ENCODE data around the gene OTOS. TPM values are rescaled to one million over a fixed set of nuclear protein-coding genes. Genes with fewer than 3 reads are reported as not detected.
A peak's percentile ranks its signal among the peaks of the same experiment; 100 is the strongest.

OTOS gene
- total RNA-seq, 1 experiment from 2014 or later, result not detected

DNA sequence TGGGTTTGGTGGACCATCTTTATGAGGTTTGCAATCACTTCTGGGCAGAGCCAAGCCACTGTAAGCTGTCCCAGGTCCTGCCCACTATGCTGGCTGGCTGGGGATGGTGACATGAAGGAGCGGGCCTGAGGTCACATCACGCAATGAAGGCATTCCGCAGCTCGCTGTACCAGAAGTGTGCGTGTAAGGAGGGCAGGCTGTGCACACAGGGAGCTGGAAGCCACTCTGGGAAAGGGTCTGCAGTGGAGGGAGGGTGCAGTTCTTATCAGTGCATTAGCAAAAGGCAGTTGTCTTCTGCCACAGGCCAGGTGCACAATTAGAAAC, 16.7 kb upstream of the OTOS start:
- no peaks in the 10 kb centered on the region for H3K9me3 ChIP-seq (ENCODE audit: control insufficient read depth, insufficient read depth, low read depth, low read length)
- ATAC-seq (peak; percentile 50), DNase-seq (ENCODE audit: low read depth, low spot score) (no peak)
- TF ChIP-seq, protein P1, sequence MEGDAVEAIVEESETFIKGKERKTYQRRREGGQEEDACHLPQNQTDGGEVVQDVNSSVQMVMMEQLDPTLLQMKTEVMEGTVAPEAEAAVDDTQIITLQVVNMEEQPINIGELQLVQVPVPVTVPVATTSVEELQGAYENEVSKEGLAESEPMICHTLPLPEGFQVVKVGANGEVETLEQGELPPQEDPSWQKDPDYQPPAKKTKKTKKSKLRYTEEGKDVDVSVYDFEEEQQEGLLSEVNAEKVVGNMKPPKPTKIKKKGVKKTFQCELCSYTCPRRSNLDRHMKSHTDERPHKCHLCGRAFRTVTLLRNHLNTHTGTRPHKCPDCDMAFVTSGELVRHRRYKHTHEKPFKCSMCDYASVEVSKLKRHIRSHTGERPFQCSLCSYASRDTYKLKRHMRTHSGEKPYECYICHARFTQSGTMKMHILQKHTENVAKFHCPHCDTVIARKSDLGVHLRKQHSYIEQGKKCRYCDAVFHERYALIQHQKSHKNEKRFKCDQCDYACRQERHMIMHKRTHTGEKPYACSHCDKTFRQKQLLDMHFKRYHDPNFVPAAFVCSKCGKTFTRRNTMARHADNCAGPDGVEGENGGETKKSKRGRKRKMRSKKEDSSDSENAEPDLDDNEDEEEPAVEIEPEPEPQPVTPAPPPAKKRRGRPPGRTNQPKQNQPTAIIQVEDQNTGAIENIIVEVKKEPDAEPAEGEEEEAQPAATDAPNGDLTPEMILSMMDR (IDR thresholded peaks at IDR 0.05), result no peak
- TF ChIP-seq POLR2AphosphoS5 (IDR thresholded peaks at IDR 0.05; ENCODE audit: low read depth, low read length) (no peak), TCF7L2 (IDR thresholded peaks at IDR 0.05; ENCODE audit: low read depth, low read length) (no peak), SIN3A (IDR thresholded peaks at IDR 0.05; ENCODE audit: borderline replicate concordance, insufficient read depth, low read depth, low read length) (no peak)
- TF ChIP-seq, protein P2, sequence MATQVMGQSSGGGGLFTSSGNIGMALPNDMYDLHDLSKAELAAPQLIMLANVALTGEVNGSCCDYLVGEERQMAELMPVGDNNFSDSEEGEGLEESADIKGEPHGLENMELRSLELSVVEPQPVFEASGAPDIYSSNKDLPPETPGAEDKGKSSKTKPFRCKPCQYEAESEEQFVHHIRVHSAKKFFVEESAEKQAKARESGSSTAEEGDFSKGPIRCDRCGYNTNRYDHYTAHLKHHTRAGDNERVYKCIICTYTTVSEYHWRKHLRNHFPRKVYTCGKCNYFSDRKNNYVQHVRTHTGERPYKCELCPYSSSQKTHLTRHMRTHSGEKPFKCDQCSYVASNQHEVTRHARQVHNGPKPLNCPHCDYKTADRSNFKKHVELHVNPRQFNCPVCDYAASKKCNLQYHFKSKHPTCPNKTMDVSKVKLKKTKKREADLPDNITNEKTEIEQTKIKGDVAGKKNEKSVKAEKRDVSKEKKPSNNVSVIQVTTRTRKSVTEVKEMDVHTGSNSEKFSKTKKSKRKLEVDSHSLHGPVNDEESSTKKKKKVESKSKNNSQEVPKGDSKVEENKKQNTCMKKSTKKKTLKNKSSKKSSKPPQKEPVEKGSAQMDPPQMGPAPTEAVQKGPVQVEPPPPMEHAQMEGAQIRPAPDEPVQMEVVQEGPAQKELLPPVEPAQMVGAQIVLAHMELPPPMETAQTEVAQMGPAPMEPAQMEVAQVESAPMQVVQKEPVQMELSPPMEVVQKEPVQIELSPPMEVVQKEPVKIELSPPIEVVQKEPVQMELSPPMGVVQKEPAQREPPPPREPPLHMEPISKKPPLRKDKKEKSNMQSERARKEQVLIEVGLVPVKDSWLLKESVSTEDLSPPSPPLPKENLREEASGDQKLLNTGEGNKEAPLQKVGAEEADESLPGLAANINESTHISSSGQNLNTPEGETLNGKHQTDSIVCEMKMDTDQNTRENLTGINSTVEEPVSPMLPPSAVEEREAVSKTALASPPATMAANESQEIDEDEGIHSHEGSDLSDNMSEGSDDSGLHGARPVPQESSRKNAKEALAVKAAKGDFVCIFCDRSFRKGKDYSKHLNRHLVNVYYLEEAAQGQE (IDR thresholded peaks at IDR 0.05; ENCODE audit: insufficient read depth in 1 of 2, low read depth in 2 of 2, low read length in 1 of 2), result no peak
- CTCF ChIA-PET, result no interaction called here
- H3K4me1 ChIP-seq (ENCODE audit: control insufficient read depth, insufficient read depth, low read length), result no peaks in the 10 kb centered on the region
- intact Hi-C loops (cut with micrococcal nuclease; ENCODE audit: unreplicated experiment) (no loop called here), in situ Hi-C loops (cut with HindIII; ENCODE audit: low pct_unique_long_range_greater_than_20kb, low sequenced_read_pairs) (no loop called here)
- no peak overlapping the region for H3K27ac ChIP-seq (ENCODE audit: low read length)
- no peak overlapping the region for H3K4me3 ChIP-seq (ENCODE audit: low read depth in 2 of 2, low read length in 2 of 2)
- no peaks in the 10 kb centered on the region for H3K36me3 ChIP-seq (ENCODE audit: control insufficient read depth, insufficient read depth, low read length)
- peaks cover 7% of the 10 kb centered on the region for H3K27me3 ChIP-seq (ENCODE audit: control insufficient read depth, insufficient read depth, low read length)
- no TSS peak for BruUV-seq (replicated peaks)
- POLR2A ChIA-PET, result no interaction called here

DNA sequence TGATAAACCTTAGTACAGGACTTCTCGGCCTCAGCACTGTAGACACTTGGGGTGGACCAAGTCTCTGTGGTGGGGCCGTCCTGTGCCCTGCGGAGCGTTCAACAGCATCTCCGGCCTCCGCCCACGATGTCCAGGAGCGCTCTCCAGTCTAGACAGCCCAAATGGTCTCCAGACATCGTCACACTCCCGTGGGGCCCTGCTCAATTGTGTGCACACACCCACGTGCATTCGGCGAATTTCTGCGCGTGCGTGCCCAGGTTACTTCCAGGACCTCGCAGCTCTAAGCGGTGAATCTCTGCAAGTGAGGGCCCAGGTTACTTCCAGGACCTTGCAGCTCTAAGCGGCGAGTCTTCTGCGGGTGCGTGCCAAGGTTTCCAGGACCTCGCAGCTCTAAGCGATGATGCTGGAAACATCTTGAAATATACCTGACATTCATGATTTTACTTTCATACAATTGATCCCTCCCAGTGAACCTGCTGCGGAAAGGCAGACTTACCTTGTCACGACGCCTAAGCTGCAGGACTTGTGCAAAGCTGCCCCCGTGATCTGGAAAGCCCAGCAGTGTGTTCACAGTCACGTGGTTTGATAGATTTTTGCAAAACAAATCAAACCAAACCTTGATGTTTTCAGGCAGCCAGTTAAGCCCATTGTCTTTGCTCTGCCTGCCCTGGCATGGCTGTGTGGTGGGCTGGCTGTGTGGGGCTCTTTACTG, 16.1 kb upstream of the OTOS start:
- Histone ChIP-seq H3K4me3 (ENCODE audit: low read depth in 2 of 2, low read length in 2 of 2) (no peak overlapping the region), H3K4me1 (ENCODE audit: control insufficient read depth, insufficient read depth, low read length) (no peaks in the 10 kb centered on the region; the same call in 1 of the 2 replicates), H3K9me3 (ENCODE audit: control insufficient read depth, insufficient read depth, low read depth, low read length) (no peaks in the 10 kb centered on the region), H3K36me3 (ENCODE audit: control insufficient read depth, insufficient read depth, low read length) (no peaks in the 10 kb centered on the region), H3K27ac (ENCODE audit: low read length) (no peak overlapping the region), H3K27me3 (ENCODE audit: control insufficient read depth, insufficient read depth, low read length) (peaks cover 8% of the 10 kb centered on the region)
- no peak for DNase-seq (ENCODE audit: low read depth, low spot score)
- intact Hi-C loops (cut with micrococcal nuclease; ENCODE audit: unreplicated experiment) (no loop called here), in situ Hi-C loops (cut with HindIII; ENCODE audit: low pct_unique_long_range_greater_than_20kb, low sequenced_read_pairs) (no loop called here)
- ChIA-PET POLR2A (no interaction called here), CTCF (interaction anchor here (0.6 kb wide), 1 partner anchor 1239 kb away, joined by 5 read pairs; no protein-coding TSS in a partner anchor)
- ATAC-seq, result no peak; the same call in 1 of the 2 replicates
- TF ChIP-seq, protein P1 (IDR thresholded peaks at IDR 0.05), result no peak
- TF ChIP-seq TCF7L2 (IDR thresholded peaks at IDR 0.05; ENCODE audit: low read depth, low read length) (no peak), POLR2AphosphoS5 (IDR thresholded peaks at IDR 0.05; ENCODE audit: low read depth, low read length) (no peak), SIN3A (IDR thresholded peaks at IDR 0.05; ENCODE audit: borderline replicate concordance, insufficient read depth, low read depth, low read length) (no peak)
- TF ChIP-seq, protein P2 (IDR thresholded peaks at IDR 0.05; ENCODE audit: insufficient read depth in 1 of 2, low read depth in 2 of 2, low read length in 1 of 2), result no peak
- no TSS peak for BruUV-seq (replicated peaks)
